SK-N-SH (cell line): ENCODE measurements around the gene LRRC3B.

Experiments
- EP300 ChIP-seq, 2 experiments: IDR thresholded peaks; 2 replicates each; pipeline versions ENCODE4 v1.4.0 to v1.6.1; 2012; ENCODE audit warnings: borderline replicate concordance in 1 of 2, low read depth in 1 of 2, low read length in 1 of 2
- NRF1 ChIP-seq: IDR thresholded peaks from 2 replicates; pipeline ENCODE4 v1.6.1; 2012; ENCODE audit warnings: low read depth, mild to moderate bottlenecking, low read length
- RFX5 ChIP-seq: IDR thresholded peaks from 2 replicates; pipeline ENCODE4 v1.6.1; 2012; ENCODE audit warnings: mild to moderate bottlenecking, improper control_type of control experiment, low read length
- TF ChIP-seq, protein P1 (sequence below): fragments of 200-600 bp; sonication (generic); IDR thresholded peaks from 2 replicates; pipeline ENCODE4 v1.6.1; 2017; ENCODE audit warnings: antibody characterized with exemption, mild to moderate bottlenecking, moderate library complexity

DNA sequence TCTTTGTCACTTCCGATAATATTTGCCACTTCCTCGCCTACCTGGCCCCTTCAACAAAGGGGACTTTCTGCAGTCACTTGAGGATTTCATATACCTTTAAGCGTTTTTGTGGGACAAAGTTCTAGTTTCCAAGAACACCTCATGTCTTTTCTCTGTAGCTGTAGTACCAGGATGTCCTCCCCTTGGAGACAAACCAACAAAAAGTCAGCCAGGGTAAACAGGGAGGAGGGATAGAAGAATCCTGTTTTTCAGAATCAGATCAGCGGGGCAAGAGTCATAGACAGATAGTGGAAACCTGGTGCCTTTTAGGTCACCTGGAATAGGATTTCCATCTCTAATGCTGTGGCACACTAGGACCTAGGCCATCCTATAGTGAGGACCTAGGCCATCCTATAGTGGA is 4.5 kb downstream of the LRRC3B start:
- no peak for TF ChIP-seq NRF1
- TF ChIP-seq, protein P1, sequence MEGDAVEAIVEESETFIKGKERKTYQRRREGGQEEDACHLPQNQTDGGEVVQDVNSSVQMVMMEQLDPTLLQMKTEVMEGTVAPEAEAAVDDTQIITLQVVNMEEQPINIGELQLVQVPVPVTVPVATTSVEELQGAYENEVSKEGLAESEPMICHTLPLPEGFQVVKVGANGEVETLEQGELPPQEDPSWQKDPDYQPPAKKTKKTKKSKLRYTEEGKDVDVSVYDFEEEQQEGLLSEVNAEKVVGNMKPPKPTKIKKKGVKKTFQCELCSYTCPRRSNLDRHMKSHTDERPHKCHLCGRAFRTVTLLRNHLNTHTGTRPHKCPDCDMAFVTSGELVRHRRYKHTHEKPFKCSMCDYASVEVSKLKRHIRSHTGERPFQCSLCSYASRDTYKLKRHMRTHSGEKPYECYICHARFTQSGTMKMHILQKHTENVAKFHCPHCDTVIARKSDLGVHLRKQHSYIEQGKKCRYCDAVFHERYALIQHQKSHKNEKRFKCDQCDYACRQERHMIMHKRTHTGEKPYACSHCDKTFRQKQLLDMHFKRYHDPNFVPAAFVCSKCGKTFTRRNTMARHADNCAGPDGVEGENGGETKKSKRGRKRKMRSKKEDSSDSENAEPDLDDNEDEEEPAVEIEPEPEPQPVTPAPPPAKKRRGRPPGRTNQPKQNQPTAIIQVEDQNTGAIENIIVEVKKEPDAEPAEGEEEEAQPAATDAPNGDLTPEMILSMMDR, result no peak
- TF ChIP-seq RFX5, result no peak
- TF ChIP-seq EP300 (IDR thresholded peaks at IDR 0.05; ENCODE audit: borderline replicate concordance in 1 of 2, low read depth in 1 of 2, low read length in 1 of 2), result no peak
